ENCODE measurements around the gene CALHM4. TPM values are rescaled to one million over a fixed set of nuclear protein-coding genes. Genes with fewer than 3 reads are reported as not detected.
A peak's percentile ranks its signal among the peaks of the same experiment; 100 is the strongest.

Gene CALHM4
- total RNA-seq, 4 donors from 2014 or later = not detected

DNA sequence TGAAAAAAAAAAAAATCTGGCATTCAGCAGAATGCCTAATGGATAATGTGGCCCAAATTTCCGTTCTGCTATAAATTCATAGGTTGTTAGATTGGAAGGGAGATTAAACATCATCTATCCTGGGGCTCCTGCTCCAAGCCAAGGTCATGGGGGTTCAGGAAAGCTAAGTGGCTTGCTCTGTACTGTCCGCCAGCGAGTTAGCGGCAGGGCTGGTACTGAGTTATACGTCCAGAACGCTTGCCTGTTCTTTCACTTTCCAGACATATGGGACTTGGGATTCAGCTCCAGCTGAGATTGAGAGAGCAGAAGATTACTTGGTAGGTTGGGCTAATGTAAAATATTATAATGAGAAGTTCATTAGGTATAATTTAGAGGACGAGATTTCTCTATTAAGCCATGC, 18.6 kb downstream of the CALHM4 start:
- Histone ChIP-seq H3K9me3 (no peaks in the 10 kb centered on the region), H3K36me3 (peaks cover 0 to 24% (median 13%) of the 10 kb centered on the region in 4 donors), H3K27me3 (no peaks in the 10 kb centered on the region), H3K4me3 (peak overlapping the region; percentile 74 to 86 (median 80)), H3K4me1 (peaks cover 25 to 53% (median 39%) of the 10 kb centered on the region in 4 donors), H3K27ac (replicated peaks in 1 of 4) (peak overlapping the region; percentile 84 to 91 (median 86))
- 7% methylated on average over 6 of the region's 7 CpGs for WGBS
- no peak for DNase-seq (ENCODE audit: extremely low spot score)
- intact Hi-C loops (cut with DNase I) = no loop called here
- TF ChIP-seq POLR2A (IDR thresholded peaks at IDR 0.05; ENCODE audit: low read depth) = no peak
- TF ChIP-seq, protein P1, sequence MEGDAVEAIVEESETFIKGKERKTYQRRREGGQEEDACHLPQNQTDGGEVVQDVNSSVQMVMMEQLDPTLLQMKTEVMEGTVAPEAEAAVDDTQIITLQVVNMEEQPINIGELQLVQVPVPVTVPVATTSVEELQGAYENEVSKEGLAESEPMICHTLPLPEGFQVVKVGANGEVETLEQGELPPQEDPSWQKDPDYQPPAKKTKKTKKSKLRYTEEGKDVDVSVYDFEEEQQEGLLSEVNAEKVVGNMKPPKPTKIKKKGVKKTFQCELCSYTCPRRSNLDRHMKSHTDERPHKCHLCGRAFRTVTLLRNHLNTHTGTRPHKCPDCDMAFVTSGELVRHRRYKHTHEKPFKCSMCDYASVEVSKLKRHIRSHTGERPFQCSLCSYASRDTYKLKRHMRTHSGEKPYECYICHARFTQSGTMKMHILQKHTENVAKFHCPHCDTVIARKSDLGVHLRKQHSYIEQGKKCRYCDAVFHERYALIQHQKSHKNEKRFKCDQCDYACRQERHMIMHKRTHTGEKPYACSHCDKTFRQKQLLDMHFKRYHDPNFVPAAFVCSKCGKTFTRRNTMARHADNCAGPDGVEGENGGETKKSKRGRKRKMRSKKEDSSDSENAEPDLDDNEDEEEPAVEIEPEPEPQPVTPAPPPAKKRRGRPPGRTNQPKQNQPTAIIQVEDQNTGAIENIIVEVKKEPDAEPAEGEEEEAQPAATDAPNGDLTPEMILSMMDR (IDR thresholded peaks at IDR 0.05) = no peak
- no peak for TF ChIP-seq EP300 (IDR thresholded peaks at IDR 0.05)
- TF ChIP-seq POLR2AphosphoS5 (IDR thresholded peaks at IDR 0.05) = no peak

DNA sequence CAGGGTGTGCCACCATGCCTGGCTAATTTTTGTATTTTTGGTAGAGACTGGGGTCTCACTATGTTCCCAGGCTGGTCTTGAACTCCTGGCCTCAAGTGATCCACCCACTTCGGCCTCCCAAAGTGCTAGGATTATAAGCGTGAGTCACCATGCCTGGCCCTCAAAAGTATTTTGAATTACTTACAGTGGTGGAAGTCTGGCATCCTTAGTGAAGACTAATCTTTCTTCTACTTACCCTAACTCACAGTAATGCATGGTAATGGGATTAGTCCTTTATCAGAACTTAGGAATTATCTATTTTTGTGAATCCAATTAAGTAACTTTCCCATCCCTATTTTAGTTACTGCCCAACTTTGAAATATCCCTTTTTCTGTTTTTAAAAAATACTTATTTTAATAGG, 21.7 kb downstream of the CALHM4 start:
- Histone ChIP-seq H3K36me3 (peaks cover 0 to 30% (median 14%) of the 10 kb centered on the region in 4 donors), H3K4me1 (peaks cover 27 to 54% (median 40%) of the 10 kb centered on the region in 4 donors), H3K4me3 (no peak overlapping the region), H3K27me3 (no peaks in the 10 kb centered on the region), H3K27ac (replicated peaks in 1 of 4) (no peak overlapping the region), H3K9me3 (no peaks in the 10 kb centered on the region)
- DNase-seq (ENCODE audit: extremely low spot score) = no peak
- no peak for TF ChIP-seq POLR2AphosphoS5 (IDR thresholded peaks at IDR 0.05)
- no peak for TF ChIP-seq POLR2A (IDR thresholded peaks at IDR 0.05; ENCODE audit: low read depth)
- no peak for TF ChIP-seq EP300 (IDR thresholded peaks at IDR 0.05)
- TF ChIP-seq, protein P1 (IDR thresholded peaks at IDR 0.05) = no peak
- WGBS = 82% methylated on average over 2 of the region's 2 CpGs
- intact Hi-C loops (cut with DNase I) = no loop called here

DNA sequence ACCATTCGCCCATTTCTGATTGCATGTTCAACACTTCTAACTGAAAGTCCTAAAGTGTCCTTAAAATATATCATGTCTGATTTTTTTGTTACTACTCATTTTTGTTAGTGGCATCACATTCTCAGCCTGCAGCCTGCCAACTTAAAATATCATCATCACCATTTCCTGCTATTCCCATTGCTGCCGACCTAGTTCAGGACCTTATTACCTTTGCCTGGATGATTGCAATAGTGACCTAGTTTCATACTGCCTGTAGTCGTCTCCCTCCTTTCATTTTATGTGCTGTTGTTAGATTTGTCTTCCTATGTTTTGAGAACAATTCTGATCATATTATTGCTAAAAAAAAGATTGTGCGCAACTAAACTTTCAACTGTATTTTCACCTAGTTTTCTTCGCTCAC, 23.9 kb downstream of the CALHM4 start:
- 86% methylated on average over 5 of the region's 5 CpGs for WGBS
- Histone ChIP-seq H3K27ac (replicated peaks in 1 of 4) (no peak overlapping the region), H3K4me3 (no peak overlapping the region), H3K36me3 (peaks cover 0 to 45% (median 22%) of the 10 kb centered on the region in 4 donors), H3K27me3 (no peaks in the 10 kb centered on the region), H3K9me3 (no peaks in the 10 kb centered on the region), H3K4me1 (peaks cover 17 to 43% (median 34%) of the 10 kb centered on the region in 4 donors)
- DNase-seq (ENCODE audit: extremely low spot score) = no peak
- TF ChIP-seq POLR2AphosphoS5 (IDR thresholded peaks at IDR 0.05) (no peak), POLR2A (IDR thresholded peaks at IDR 0.05; ENCODE audit: low read depth) (no peak), EP300 (IDR thresholded peaks at IDR 0.05) (no peak)
- TF ChIP-seq, protein P1 (IDR thresholded peaks at IDR 0.05) = no peak
- intact Hi-C loops (cut with DNase I) = no loop called here

DNA sequence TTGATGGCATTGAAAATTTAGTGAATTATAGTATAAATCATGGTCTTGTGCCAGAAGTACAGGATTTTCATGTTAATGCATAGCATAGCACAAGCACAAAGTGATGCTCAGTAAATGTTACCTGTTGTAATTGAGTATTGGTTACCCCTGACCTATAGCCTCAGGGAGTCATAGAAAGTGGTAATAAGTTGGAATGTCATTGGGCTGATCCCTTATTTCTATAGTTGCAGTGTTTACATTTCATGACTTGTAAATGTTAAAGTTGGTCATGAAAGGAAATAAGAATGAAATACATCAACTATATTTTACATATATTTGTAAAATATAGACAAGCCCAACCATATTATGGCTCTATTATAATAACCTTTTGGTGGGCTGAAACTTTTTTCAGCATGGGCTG, 24.8 kb downstream of the CALHM4 start:
- Histone ChIP-seq H3K4me3 (no peak overlapping the region), H3K9me3 (no peaks in the 10 kb centered on the region), H3K27ac (replicated peaks in 1 of 4) (no peak overlapping the region), H3K36me3 (peaks cover 0 to 45% (median 27%) of the 10 kb centered on the region in 4 donors), H3K27me3 (no peaks in the 10 kb centered on the region), H3K4me1 (peaks cover 9 to 34% (median 26%) of the 10 kb centered on the region in 4 donors)
- intact Hi-C loops (cut with DNase I) = no loop called here
- no peak for DNase-seq (ENCODE audit: extremely low spot score)
- no peak for TF ChIP-seq POLR2AphosphoS5 (IDR thresholded peaks at IDR 0.05)
- no peak for TF ChIP-seq POLR2A (IDR thresholded peaks at IDR 0.05; ENCODE audit: low read depth)
- TF ChIP-seq EP300 (IDR thresholded peaks at IDR 0.05) = no peak
- TF ChIP-seq, protein P1 (IDR thresholded peaks at IDR 0.05) = no peak

DNA sequence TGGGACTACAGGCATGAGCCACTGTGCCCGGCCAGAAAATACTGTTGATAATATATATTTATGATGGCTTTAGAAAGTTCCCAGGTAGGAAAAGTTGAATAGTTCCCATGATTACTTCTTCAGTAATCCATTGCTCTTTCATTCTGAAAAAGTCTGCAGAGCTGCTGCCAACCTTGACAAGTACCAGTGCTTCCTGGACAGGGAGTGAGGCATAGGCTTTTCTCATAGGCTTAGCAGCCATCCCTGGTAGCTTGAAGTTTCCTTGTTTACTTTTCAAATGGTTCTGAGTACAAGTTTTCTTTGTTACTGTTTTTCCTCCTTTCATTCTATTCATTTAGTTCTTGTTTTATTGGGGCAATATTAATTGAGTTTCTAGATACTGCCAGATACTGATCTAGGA, 25.6 kb downstream of the CALHM4 start:
- no peak for TF ChIP-seq POLR2A (IDR thresholded peaks at IDR 0.05; ENCODE audit: low read depth)
- H3K27me3 ChIP-seq = no peaks in the 10 kb centered on the region
- H3K4me3 ChIP-seq = no peak overlapping the region
- no peaks in the 10 kb centered on the region for H3K9me3 ChIP-seq
- peaks cover under 1 to 26% (median 18%) of the 10 kb centered on the region in 4 donors for H3K4me1 ChIP-seq
- no peak for DNase-seq (ENCODE audit: extremely low spot score)
- peaks cover 0 to 52% (median 31%) of the 10 kb centered on the region in 4 donors for H3K36me3 ChIP-seq
- 100% methylated on average over 1 of the region's 1 CpG for WGBS
- no peak overlapping the region for H3K27ac ChIP-seq (replicated peaks in 1 of 4)
- intact Hi-C loops (cut with DNase I) = no loop called here

All from esophagus muscularis mucosa (tissue), 4 donors.